Measurements from ENCODE around the gene TC2N. TPM values are rescaled to one million over a fixed set of nuclear protein-coding genes. Genes with fewer than 3 reads are reported as not detected.

The TC2N gene
- total and polyA plus RNA-seq, 2 donors (not counting 1 experiment from before 2014, with no cell fraction given) = 3.7 to 10.4 TPM

GRCh38 chr14:91829511-91829910 is 37.8 kb downstream of the TC2N start:
- Histone ChIP-seq H2AFZ (ENCODE audit: insufficient read depth, low read depth, low read length, poor library complexity, severe bottlenecking) (no peak overlapping the region), H3K4me1 (ENCODE audit: control insufficient read depth in 2 of 2, insufficient read depth in 2 of 2, low read length in 2 of 2) (peaks cover 2 to 8% of the 10 kb centered on the region in 2 donors), H3K79me2 (ENCODE audit: control insufficient read depth, insufficient read depth, low read length) (no peaks in the 10 kb centered on the region), H3K27me3 (replicated peaks in 1 of 4; ENCODE audit: control extremely low read depth in 1 of 4, control insufficient read depth in 3 of 4, insufficient read depth in 4 of 4, low read length in 3 of 4) (no peaks in the 10 kb centered on the region), H3K9ac (ENCODE audit: low read length) (no peak overlapping the region), H4K20me1 (ENCODE audit: control insufficient read depth, insufficient read depth, low read length, poor library complexity, severe bottlenecking) (no peaks in the 10 kb centered on the region), H3K36me3 (replicated peaks in 1 of 2; ENCODE audit: control extremely low read depth in 1 of 2, control insufficient read depth in 1 of 2, extremely low read depth in 1 of 2, insufficient read depth in 2 of 2, low read length in 1 of 2) (no peaks in the 10 kb centered on the region), H3K9me3 (ENCODE audit: control extremely low read depth in 1 of 3, control insufficient read depth in 2 of 3, insufficient read depth in 1 of 3, low read length in 2 of 3) (peaks cover 0 to 6% (median 2%) of the 10 kb centered on the region in 3 donors), H3K27ac (ENCODE audit: low read length in 2 of 2) (no peak overlapping the region), H3K4me3 (ENCODE audit: control extremely low read depth in 1 of 5, extremely low read depth in 1 of 5, insufficient read depth in 1 of 5, low read depth in 2 of 5, low read length in 4 of 5) (no peak overlapping the region), H3K4me2 (replicated peaks; ENCODE audit: low read depth, low read length, poor library complexity, severe bottlenecking) (no peak overlapping the region)
- intact Hi-C loops (cut with micrococcal nuclease) = no loop called here
- ChIA-PET POLR2A (no interaction called here), CTCF (interaction anchor here (0.7 to 1.5 kb wide), 2 partner anchors 18 to 44 kb away, joined by 3 read pairs; no protein-coding TSS in a partner anchor)
- TF ChIP-seq CTCF (IDR thresholded peaks at IDR 0.05) (no peak), EZH2 (IDR thresholded peaks at IDR 0.05; ENCODE audit: borderline replicate concordance, insufficient read depth, low read depth, low read length, poor library complexity, severe bottlenecking) (no peak)
- Mint-ChIP-seq H3K27me3 (peaks cover 11% of the 10 kb centered on the region), H3K4me1 (peaks cover 13% of the 10 kb centered on the region), H3K9me3 (ENCODE audit: insufficient read depth) (no peaks in the 10 kb centered on the region), H3K27ac (no peak overlapping the region), H3K4me3 (no peak overlapping the region)
- DNase-seq = no peak
- no peak for ATAC-seq (ENCODE audit: low read depth)
- no CpG with 5 or more reads among the region's 2 CpGs for WGBS (ENCODE audit: insufficient coverage)

GRCh38 chr14:91827746-91828145 is 39.6 kb downstream of the TC2N start:
- CTCF ChIA-PET = no interaction called here
- Histone ChIP-seq H3K9me3 (ENCODE audit: control extremely low read depth in 1 of 3, control insufficient read depth in 2 of 3, insufficient read depth in 1 of 3, low read length in 2 of 3) (peaks cover 0 to 6% (median 2%) of the 10 kb centered on the region in 3 donors), H2AFZ (ENCODE audit: insufficient read depth, low read depth, low read length, poor library complexity, severe bottlenecking) (no peak overlapping the region), H3K27me3 (replicated peaks in 1 of 4; ENCODE audit: control extremely low read depth in 1 of 4, control insufficient read depth in 3 of 4, insufficient read depth in 4 of 4, low read length in 3 of 4) (no peaks in the 10 kb centered on the region), H3K79me2 (ENCODE audit: control insufficient read depth, insufficient read depth, low read length) (no peaks in the 10 kb centered on the region), H3K9ac (ENCODE audit: low read length) (no peak overlapping the region), H3K27ac (ENCODE audit: low read length in 2 of 2) (no peak overlapping the region), H3K4me2 (replicated peaks; ENCODE audit: low read depth, low read length, poor library complexity, severe bottlenecking) (no peak overlapping the region), H3K4me1 (ENCODE audit: control insufficient read depth in 2 of 2, insufficient read depth in 2 of 2, low read length in 2 of 2) (peaks cover 0 to 6% of the 10 kb centered on the region in 2 donors), H3K36me3 (replicated peaks in 1 of 2; ENCODE audit: control extremely low read depth in 1 of 2, control insufficient read depth in 1 of 2, extremely low read depth in 1 of 2, insufficient read depth in 2 of 2, low read length in 1 of 2) (no peaks in the 10 kb centered on the region), H4K20me1 (ENCODE audit: control insufficient read depth, insufficient read depth, low read length, poor library complexity, severe bottlenecking) (no peaks in the 10 kb centered on the region), H3K4me3 (ENCODE audit: control extremely low read depth in 1 of 5, extremely low read depth in 1 of 5, insufficient read depth in 1 of 5, low read depth in 2 of 5, low read length in 4 of 5) (no peak overlapping the region)
- DNase-seq (no peak), ATAC-seq (ENCODE audit: low read depth) (no peak)
- POLR2A ChIA-PET = no interaction called here
- Mint-ChIP-seq H3K4me1 (peaks cover 10% of the 10 kb centered on the region), H3K27me3 (peaks cover 14% of the 10 kb centered on the region), H3K27ac (no peak overlapping the region), H3K9me3 (ENCODE audit: insufficient read depth) (no peaks in the 10 kb centered on the region), H3K4me3 (no peak overlapping the region)
- WGBS (ENCODE audit: insufficient coverage) = no CpG with 5 or more reads among the region's 1 CpG
- intact Hi-C loops (cut with micrococcal nuclease) = no loop called here
- no peak for TF ChIP-seq CTCF (IDR thresholded peaks at IDR 0.05)
- TF ChIP-seq EZH2 (IDR thresholded peaks at IDR 0.05; ENCODE audit: borderline replicate concordance, insufficient read depth, low read depth, low read length, poor library complexity, severe bottlenecking) = no peak
